ENCODE results near the gene C11orf21.

Gene C11orf21

GRCh38 chr11:2273311-2273710 lies 28.4 kb downstream of the C11orf21 start:
- no peak overlapping the region for H3K4me3 ChIP-seq (ENCODE audit: low read depth, low read length)

- no peak overlapping the region for H3K4me3 ChIP-seq (ENCODE audit: low read depth, low read length)
Observed at GRCh38 chr11:2272946-2273280, 28.8 kb downstream of the C11orf21 start.

GRCh38 chr11:2272228-2272945 lies 29.3 kb downstream of the C11orf21 start:
- no peak overlapping the region for H3K4me3 ChIP-seq (ENCODE audit: low read depth, low read length)

- H3K4me3 ChIP-seq (ENCODE audit: low read depth, low read length) = no peak overlapping the region
Observed at GRCh38 chr11:2271327-2272227, 30.1 kb downstream of the C11orf21 start.

GRCh38 chr11:2271077-2271326 lies 30.7 kb downstream of the C11orf21 start:
- H3K4me3 ChIP-seq (ENCODE audit: low read depth, low read length) = no peak overlapping the region

GRCh38 chr11:2270322-2271076 lies 31.2 kb downstream of the C11orf21 start, which contains the start of gene ASCL2:
ASCL2 (minus strand) TSS chr11:2270588; CDS start chr11:2270332, 256 bp downstream.
- no peak within 1 kb of the TSS for H3K4me3 ChIP-seq (ENCODE audit: low read depth, low read length)

GRCh38 chr11:2269601-2270321 lies 32.0 kb downstream of the C11orf21 start:
- no peak overlapping the region for H3K4me3 ChIP-seq (ENCODE audit: low read depth, low read length)

DNA sequence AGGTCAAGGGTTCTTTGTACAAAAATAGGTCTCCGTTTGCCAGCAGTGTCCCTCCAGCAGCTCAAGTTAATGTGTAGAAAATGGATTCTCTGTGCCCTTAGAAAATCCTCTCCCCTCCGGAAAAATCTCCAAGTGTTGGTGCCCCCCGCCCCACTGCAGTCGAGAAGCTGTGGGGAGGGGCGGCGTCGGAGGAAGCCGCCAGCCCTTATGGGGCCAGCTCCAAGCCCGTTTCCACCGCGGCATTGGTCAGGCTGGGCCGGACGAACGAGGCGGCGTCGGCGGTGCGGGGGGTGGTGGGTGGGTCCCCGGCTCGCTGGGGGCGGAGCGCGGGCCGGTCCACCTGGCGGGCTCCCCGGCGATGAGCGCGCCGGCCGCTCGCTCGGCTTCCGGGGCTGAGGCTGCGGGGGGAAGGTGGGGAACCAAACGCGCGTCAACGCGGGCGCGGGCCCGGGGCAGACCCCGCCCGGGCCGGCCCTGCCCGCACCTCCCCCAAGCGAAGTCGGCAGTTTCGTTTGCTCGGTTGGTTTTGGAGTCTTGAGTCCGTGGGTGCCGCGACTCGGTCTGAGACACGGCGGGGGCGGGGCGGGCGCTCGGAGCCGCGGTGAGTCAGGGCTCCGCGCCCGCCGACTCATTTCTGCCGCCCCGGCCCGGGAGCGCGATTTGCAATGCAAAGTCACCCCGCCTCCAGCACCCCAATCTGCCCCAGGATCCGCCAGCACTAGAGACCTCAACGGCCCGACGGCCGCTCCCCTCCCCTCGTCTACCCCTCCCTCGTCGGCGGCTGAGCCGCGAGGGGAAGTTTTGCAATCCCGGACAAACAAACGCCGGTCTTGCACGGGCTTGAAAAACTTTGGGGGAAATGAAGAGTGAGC lies 32.8 kb downstream of the C11orf21 start:
- peak overlapping the region; percentile 20 for H3K4me3 ChIP-seq (ENCODE audit: low read depth, low read length)

GRCh38 chr11:2267851-2268728 lies 33.6 kb downstream of the C11orf21 start:
- no peak overlapping the region for H3K4me3 ChIP-seq (ENCODE audit: low read depth, low read length)

DNA sequence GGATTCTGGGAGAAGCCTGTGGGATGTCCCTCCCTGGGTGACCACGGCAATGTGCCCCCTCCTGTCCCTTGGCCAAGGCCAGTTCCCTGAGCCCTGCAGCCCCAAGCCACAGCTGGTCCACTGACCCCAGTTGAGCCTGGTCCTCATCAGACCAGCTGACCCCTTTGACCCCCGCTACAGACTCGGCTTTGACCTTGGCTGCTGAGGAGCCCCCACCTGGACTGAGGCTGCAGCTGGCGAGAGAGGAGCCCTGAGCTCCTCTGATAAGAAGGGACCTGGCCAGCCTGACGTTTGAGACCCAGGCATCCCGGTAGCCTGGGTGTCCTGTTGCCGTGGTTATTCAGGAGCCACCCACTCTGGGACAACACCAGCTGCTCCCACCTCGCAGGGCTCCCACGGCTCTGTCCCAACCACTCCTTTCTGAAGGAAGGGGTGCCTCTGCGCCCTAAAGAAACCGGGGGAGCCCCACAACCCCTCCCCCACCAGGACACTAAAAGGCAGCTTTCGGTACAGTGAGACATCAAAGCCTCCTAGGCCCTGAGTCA lies 34.3 kb downstream of the C11orf21 start:
- no peak overlapping the region for H3K4me3 ChIP-seq (ENCODE audit: low read depth, low read length)

DNA sequence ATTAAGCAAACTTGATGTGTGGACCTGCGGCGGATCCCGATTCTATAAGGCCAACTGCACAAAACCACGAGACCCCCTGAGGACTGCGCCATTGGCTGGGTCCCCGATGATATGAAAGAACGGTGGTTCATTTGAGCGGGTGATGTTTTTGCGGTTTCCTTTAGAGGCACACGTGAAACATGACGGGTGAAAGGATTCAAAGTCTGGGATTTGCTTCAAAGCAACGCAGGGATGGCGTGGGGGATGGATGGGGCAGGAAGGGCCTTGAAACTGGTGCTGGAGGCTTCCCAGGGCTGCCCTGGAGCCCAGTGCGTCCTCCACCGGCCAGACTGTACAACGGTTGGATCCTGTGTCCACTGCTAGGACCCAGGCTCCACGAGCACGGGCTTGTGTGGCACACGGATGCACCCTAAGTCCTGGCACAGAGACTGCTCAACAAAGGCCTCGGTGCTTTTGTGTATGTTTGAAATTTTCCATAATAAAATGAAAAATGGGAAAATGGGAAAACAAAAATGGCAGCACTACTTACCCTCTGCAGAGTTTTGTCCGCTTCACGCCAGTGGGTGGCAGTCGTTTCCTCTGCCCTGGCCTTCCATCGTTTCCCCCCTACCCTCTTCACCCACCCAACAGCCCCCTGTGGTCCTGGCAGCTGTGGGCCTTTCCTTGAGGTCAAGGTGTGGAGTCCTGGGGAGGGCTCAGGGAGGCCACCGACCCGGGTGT lies 35.0 kb downstream of the C11orf21 start:
- H3K4me3 ChIP-seq (ENCODE audit: low read depth, low read length) = no peak overlapping the region

DNA sequence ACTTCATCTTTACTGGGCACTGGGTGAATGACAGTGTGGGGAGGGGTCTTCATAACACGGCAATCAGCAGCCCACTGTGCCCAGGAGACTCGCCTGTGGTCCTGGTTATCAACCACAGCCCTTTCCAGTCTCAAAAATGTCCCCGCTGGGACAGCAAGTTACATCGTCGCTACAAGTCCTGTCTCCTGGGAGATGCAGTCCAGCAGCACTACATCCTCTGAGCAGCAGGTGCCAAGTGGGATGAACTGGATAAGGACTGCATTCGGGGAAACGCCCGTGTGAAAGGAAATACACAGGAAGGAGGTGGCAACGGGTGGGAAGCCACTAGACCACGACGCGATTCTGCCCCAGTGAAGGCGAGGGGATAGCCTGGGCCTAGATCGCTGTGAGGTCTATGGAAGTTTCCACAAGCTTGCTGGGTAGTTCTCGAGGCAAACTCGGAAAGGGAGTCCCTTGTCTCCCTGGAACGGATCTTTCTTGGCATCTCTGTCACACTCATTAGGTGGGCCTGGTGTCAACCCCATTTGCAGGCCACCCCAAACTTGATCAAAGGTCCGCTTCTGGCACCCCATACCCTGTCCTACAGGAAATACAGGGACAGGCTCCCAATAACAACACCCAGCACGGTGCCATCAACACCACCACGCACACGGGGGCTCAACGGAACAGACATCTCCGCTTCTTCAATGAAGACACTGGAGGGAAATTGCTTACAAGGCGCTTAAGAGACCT lies 35.7 kb downstream of the C11orf21 start:
- no peak overlapping the region for H3K4me3 ChIP-seq (ENCODE audit: low read depth, low read length)

DNA sequence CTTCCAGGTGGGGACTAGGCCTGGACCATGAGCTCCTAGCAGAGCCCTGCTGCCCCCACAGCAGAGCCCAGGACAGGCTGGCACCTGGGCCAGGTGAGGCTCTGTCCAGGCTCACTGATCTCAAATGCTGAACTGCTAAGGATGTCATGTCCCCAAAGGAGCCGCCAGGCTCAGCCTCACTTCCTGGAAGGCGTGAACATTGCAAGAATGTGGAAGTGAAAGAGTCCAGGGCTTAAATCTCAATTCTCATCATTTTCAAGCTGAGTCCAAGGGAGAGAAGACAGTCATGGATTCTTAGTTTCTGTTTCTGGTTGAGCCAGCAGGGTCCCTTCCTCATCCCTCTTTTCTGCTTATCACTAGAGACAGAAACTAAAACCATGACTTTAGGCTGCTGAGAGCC lies 36.3 kb downstream of the C11orf21 start:
- H3K4me3 ChIP-seq (ENCODE audit: low read depth, low read length) = no peak overlapping the region

DNA sequence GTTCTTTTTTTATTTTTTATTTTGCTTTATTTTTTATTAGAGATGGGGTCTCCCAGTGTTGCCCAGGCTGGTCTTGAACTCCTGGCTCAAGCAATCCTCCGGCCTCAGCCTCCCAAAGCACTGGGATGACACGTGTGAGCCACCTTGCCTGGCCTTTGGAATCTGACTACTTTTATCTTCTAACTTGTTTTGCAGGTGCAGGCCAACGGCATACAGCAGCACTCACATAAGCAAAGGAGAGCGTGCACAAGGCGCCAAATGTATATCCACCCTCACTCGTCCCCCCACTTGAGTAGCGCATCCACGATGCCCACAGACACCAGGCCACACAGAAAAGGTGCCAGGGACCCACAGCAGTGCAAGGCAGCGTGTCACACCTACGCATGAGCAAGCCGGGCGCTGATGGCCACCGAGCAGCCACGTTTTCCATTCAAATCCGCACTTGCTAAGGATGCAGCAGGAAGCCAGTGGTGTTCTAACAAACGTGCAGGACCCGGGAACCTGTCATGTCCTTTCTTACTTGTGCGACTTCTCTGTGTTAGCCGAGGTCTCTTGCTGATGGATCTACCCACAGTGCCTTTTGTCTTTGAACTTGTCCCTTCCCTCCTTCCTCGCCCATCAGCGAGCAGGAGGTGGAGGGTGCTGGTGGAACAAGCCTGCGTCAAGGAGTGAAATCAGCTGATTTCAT lies 37.2 kb downstream of the C11orf21 start:
- H3K4me3 ChIP-seq (ENCODE audit: low read depth, low read length) = no peak overlapping the region

GRCh38 chr11:2263724-2264360 lies 37.9 kb downstream of the C11orf21 start:
- no peak overlapping the region for H3K4me3 ChIP-seq (ENCODE audit: low read depth, low read length)

- no peak overlapping the region for H3K4me3 ChIP-seq (ENCODE audit: low read depth, low read length)
Observed at GRCh38 chr11:2263071-2263565, 38.6 kb downstream of the C11orf21 start.

Measured in iPS-11a (cell line).